ENCODE results near the gene CCL4.
"Not testable (repeated sequence)": the region's sequence is repeated elsewhere in the genome, so short reads cannot be mapped to it uniquely, and the experiment has no call there.

The CCL4 gene

GRCh38 chr17:36085765-36086164, 17.9 kb upstream of the CCL4 start:
- Histone ChIP-seq H3K9me3 (ENCODE audit: severe bottlenecking) (no peaks in the 10 kb centered on the region), H3K36me3 (ENCODE audit: low read depth) (no peaks in the 10 kb centered on the region), H3K4me3 (ENCODE audit: severe bottlenecking) (no peak overlapping the region), H3K27ac (ENCODE audit: poor library complexity, severe bottlenecking) (no peak overlapping the region), H3K4me1 (ENCODE audit: insufficient read depth, poor library complexity, severe bottlenecking) (no peaks in the 10 kb centered on the region), H3K27me3 (ENCODE audit: insufficient read depth, poor library complexity, severe bottlenecking) (peaks cover 6% of the 10 kb centered on the region)
- ATAC-seq (ENCODE audit: low read depth) = no peak
- TF ChIP-seq, protein P1, sequence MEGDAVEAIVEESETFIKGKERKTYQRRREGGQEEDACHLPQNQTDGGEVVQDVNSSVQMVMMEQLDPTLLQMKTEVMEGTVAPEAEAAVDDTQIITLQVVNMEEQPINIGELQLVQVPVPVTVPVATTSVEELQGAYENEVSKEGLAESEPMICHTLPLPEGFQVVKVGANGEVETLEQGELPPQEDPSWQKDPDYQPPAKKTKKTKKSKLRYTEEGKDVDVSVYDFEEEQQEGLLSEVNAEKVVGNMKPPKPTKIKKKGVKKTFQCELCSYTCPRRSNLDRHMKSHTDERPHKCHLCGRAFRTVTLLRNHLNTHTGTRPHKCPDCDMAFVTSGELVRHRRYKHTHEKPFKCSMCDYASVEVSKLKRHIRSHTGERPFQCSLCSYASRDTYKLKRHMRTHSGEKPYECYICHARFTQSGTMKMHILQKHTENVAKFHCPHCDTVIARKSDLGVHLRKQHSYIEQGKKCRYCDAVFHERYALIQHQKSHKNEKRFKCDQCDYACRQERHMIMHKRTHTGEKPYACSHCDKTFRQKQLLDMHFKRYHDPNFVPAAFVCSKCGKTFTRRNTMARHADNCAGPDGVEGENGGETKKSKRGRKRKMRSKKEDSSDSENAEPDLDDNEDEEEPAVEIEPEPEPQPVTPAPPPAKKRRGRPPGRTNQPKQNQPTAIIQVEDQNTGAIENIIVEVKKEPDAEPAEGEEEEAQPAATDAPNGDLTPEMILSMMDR (IDR thresholded peaks at IDR 0.05; ENCODE audit: poor library complexity, severe bottlenecking) = no peak
- no peak for DNase-seq (ENCODE audit: low spot score)

DNA sequence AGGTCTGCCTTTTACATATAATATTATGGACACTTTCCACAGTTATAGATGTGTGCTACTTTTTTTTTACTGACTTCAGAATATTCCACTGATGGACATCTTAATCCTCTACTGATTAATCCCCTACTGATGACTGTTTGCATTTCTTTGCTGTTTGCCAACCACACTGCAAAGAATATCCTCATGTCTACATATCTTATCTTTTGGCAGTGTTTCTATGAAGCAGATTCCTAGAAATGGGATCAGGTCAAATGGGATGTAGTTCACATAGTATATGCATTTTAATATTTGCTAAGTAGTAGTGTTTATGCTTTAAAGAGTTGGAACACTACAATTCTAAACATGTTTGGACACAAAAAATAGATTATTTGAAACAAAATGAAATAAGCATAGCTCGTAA, 16.8 kb upstream of the CCL4 start:
- Histone ChIP-seq H3K9me3 (ENCODE audit: severe bottlenecking) (no peaks in the 10 kb centered on the region), H3K36me3 (ENCODE audit: low read depth) (no peaks in the 10 kb centered on the region), H3K27ac (ENCODE audit: poor library complexity, severe bottlenecking) (no peak overlapping the region), H3K27me3 (ENCODE audit: insufficient read depth, poor library complexity, severe bottlenecking) (peaks cover 12% of the 10 kb centered on the region), H3K4me3 (ENCODE audit: severe bottlenecking) (no peak overlapping the region), H3K4me1 (ENCODE audit: insufficient read depth, poor library complexity, severe bottlenecking) (no peaks in the 10 kb centered on the region)
- DNase-seq (ENCODE audit: low spot score) = no peak
- ATAC-seq (ENCODE audit: low read depth) = no peak
- TF ChIP-seq, protein P1 (IDR thresholded peaks at IDR 0.05; ENCODE audit: poor library complexity, severe bottlenecking) = no peak

DNA sequence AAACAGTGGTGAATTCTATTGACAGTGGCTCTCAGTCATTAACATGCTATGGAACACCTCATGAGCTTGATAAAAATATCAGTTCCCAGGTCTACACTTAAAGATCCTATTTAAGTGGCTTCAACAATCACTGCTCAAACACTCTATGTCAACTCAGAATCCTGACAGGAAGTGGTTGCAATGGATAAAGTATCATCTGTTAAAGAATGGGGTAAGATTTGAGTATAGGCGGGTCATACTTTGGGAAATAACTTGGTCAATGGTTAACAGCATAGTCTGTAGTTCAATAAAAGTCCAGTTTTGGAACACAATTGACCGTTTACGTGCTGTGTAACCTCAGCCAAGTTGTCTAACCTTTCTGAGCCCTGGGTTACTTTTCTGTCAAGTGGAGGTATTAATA, 16.2 kb upstream of the CCL4 start:
- not testable (repeated sequence) for H3K27ac ChIP-seq (ENCODE audit: poor library complexity, severe bottlenecking); H3K36me3 ChIP-seq (ENCODE audit: low read depth); DNase-seq (ENCODE audit: low spot score); H3K4me3 ChIP-seq (ENCODE audit: severe bottlenecking); ATAC-seq (ENCODE audit: low read depth); H3K4me1 ChIP-seq (ENCODE audit: insufficient read depth, poor library complexity, severe bottlenecking); H3K9me3 ChIP-seq (ENCODE audit: severe bottlenecking)
- H3K27me3 ChIP-seq (ENCODE audit: insufficient read depth, poor library complexity, severe bottlenecking) = peaks cover 16% of the 10 kb centered on the region

GRCh38 chr17:36087897-36088572, 15.6 kb upstream of the CCL4 start:
- H3K27me3 ChIP-seq (ENCODE audit: insufficient read depth, poor library complexity, severe bottlenecking) = peaks cover 16% of the 10 kb centered on the region
- DNase-seq (ENCODE audit: low spot score); H3K36me3 ChIP-seq (ENCODE audit: low read depth); ATAC-seq (ENCODE audit: low read depth); H3K4me3 ChIP-seq (ENCODE audit: severe bottlenecking); H3K27ac ChIP-seq (ENCODE audit: poor library complexity, severe bottlenecking); H3K4me1 ChIP-seq (ENCODE audit: insufficient read depth, poor library complexity, severe bottlenecking); H3K9me3 ChIP-seq (ENCODE audit: severe bottlenecking): not testable (repeated sequence)

DNA sequence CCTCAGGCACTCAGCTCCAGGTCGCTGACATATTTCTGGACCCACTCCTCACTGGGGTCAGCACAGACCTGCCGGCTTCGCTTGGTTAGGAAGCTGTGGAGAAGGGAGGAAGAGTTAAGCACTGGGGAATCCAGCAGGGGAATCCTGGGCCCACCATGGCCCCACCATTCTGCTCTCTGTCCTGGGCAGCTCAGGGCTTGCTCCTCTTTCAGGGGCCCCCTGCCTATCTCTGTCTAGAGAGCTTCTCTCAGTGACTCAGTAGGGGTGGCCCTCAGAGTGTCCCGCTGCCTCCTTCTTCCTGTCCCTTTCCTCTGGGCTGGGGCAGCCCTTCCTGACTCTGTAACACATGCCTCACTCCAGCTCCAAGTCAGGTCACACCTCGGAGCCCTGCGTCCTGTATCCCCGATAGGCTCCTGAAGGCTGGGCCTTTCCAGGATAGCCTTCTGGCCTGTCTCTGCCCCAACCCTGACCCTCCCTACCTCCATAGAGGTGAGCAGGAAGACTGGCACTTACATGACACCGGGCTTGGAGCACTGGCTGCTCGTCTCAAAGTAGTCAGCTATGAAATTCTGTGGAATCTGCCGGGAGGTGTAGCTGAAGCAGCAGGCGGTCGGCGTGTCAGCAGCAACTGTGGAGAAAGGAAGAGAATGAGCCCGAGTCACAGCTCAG, 14.8 kb upstream of the CCL4 start:
- H3K9me3 ChIP-seq (ENCODE audit: severe bottlenecking) = no peaks in the 10 kb centered on the region
- H3K27me3 ChIP-seq (ENCODE audit: insufficient read depth, poor library complexity, severe bottlenecking) = peaks cover 19% of the 10 kb centered on the region
- no peaks in the 10 kb centered on the region for H3K4me1 ChIP-seq (ENCODE audit: insufficient read depth, poor library complexity, severe bottlenecking)
- DNase-seq (ENCODE audit: low spot score) (no peak), ATAC-seq (ENCODE audit: low read depth) (no peak)
- TF ChIP-seq, protein P1 (IDR thresholded peaks at IDR 0.05; ENCODE audit: poor library complexity, severe bottlenecking) = no peak
- H3K36me3 ChIP-seq (ENCODE audit: low read depth) = no peaks in the 10 kb centered on the region
- no peak overlapping the region for H3K27ac ChIP-seq (ENCODE audit: poor library complexity, severe bottlenecking)
- H3K4me3 ChIP-seq (ENCODE audit: severe bottlenecking) = no peak overlapping the region

Measured in RWPE2 (cell line).